HG02759 (cell line): ENCODE results near the gene PHF20.
"Not testable (repeated sequence)": the region's sequence is repeated elsewhere in the genome, so short reads cannot be mapped to it uniquely, and the experiment has no call there.

Experiments used
- ATAC-seq: cut with Tn5 transposase; IDR thresholded peaks from one replicate; pipeline ENCODE4 v1.9.1; 2021; ENCODE audit warnings: mild to moderate bottlenecking, moderate library complexity; ENCODE audit not compliant: unreplicated experiment

Gene PHF20

GRCh38 chr20:35959291-35959690 is 187.5 kb downstream of the PHF20 start:
- not testable (repeated sequence) for ATAC-seq

- no peak for ATAC-seq
These were observed 192.1 kb downstream of the PHF20 start for GRCh38 chr20:35963878-35964277.

- no peak for ATAC-seq
These were observed 196.3 kb downstream of the PHF20 start, which contains the start of gene CNBD2 for GRCh38 chr20:35967979-35968640. Gene CNBD2 (plus strand): TSS chr20:35968590. CDS start chr20:35968763, 173 bp downstream.

GRCh38 chr20:35968930-35969329 is 197.1 kb downstream of the PHF20 start:
- ATAC-seq, result no peak

- no peak for ATAC-seq
These were observed 200.2 kb downstream of the PHF20 start for GRCh38 chr20:35971981-35972380.

- no peak for ATAC-seq
These were observed 200.6 kb downstream of the PHF20 start for GRCh38 chr20:35972462-35972861.

GRCh38 chr20:35974256-35974655 is 202.4 kb downstream of the PHF20 start:
- ATAC-seq, result no peak

GRCh38 chr20:35975576-35976373 is 204.0 kb downstream of the PHF20 start:
- no peak for ATAC-seq

GRCh38 chr20:35978041-35978513 is 206.3 kb downstream of the PHF20 start:
- no peak for ATAC-seq

GRCh38 chr20:35979544-35979943 is 207.7 kb downstream of the PHF20 start:
- no peak for ATAC-seq

- ATAC-seq, result no peak
These were observed 210.2 kb downstream of the PHF20 start for GRCh38 chr20:35981969-35982368.

- ATAC-seq, result no peak
These were observed 212.6 kb downstream of the PHF20 start for GRCh38 chr20:35984382-35984781.

GRCh38 chr20:35985806-35986205 is 214.0 kb downstream of the PHF20 start:
- ATAC-seq, result no peak

- no peak for ATAC-seq
These were observed 217.2 kb downstream of the PHF20 start for GRCh38 chr20:35988910-35989463.

- no peak for ATAC-seq
These were observed 219.4 kb downstream of the PHF20 start for GRCh38 chr20:35991142-35991771.

GRCh38 chr20:35992713-35993335 is 221.0 kb downstream of the PHF20 start:
- ATAC-seq, result no peak

- no peak for ATAC-seq
These were observed 223.2 kb downstream of the PHF20 start for GRCh38 chr20:35994994-35995453.

GRCh38 chr20:35996492-35996891 is 224.7 kb downstream of the PHF20 start:
- ATAC-seq, result not testable (repeated sequence)
